BE2C (cell line): ENCODE measurements around the gene SBF1.
A peak's percentile ranks its signal among the peaks of the same experiment; 100 is the strongest.

Experiments
- DNase-seq: peaks from one replicate; pipeline ENCODE4 v3.0.0-alpha.2; 2020
- H3K27me3 ChIP-seq: fragments of 250-450 bp; sonication (Bioruptor Pico); 2 replicates; pipeline ENCODE4 v1.5.1; 2020; ENCODE audit warnings: mild to moderate bottlenecking
- H3K36me3 ChIP-seq: fragments of 250-450 bp; sonication (Bioruptor Pico); 2 replicates; pipeline ENCODE4 v1.5.1; 2020; ENCODE audit warnings: mild to moderate bottlenecking
- H3K4me1 ChIP-seq: fragments of 250-450 bp; sonication (Bioruptor Pico); 2 replicates; pipeline ENCODE4 v1.5.1; 2020
- H3K4me3 ChIP-seq: 2 replicates; pipeline ENCODE4 v1.5.1; 2011; ENCODE audit warnings: low read depth, low read length
- H3K9me3 ChIP-seq: fragments of 250-450 bp; sonication (Bioruptor Pico); 2 replicates; pipeline ENCODE4 v1.5.1; 2020
- TF ChIP-seq, protein P1 (sequence below): IDR thresholded peaks from 2 replicates; pipeline ENCODE4 v1.5.1; 2012; ENCODE audit warnings: mild to moderate bottlenecking, low read depth, low read length

SBF1 gene

DNA sequence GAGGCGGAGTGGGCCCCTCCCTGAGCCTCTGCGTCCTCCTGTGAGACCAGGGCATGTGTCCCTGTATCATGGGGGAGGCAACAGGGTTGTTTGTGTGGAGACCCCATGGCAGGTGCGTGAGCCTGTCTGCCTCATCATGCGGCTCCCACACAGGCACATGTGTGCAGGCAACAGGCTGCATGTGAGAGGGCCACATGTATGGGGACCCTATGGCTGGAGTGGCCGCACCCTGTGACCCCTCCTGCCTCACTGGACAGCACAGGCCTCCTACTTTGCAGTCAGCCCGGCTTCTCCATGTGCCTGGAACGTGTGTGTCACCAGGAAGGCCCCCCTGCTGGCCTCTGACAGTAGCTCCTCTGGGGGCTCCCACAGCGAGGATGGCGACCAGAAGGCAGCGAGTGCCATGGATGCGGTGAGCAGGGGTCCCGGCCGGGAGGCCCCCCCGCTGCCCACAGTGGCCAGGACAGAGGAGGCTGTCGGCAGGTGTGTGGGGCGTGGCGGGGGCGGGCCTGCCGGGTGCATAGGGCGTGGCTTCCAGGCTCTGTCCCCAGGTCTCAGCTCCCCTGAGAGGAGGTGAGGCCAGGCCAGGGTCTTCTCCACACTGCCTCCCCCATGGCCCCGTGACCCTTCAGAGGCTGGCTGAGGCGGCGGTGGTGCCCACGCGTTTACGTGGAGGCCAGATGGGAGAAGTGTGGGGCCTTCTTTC is 34.1 kb downstream of the SBF1 start:
- H3K27me3 ChIP-seq, result no peaks in the 10 kb centered on the region
- peak; percentile 16 for DNase-seq
- peaks cover 55% of the 10 kb centered on the region for H3K36me3 ChIP-seq
- H3K9me3 ChIP-seq, result no peaks in the 10 kb centered on the region
- TF ChIP-seq, protein P1, sequence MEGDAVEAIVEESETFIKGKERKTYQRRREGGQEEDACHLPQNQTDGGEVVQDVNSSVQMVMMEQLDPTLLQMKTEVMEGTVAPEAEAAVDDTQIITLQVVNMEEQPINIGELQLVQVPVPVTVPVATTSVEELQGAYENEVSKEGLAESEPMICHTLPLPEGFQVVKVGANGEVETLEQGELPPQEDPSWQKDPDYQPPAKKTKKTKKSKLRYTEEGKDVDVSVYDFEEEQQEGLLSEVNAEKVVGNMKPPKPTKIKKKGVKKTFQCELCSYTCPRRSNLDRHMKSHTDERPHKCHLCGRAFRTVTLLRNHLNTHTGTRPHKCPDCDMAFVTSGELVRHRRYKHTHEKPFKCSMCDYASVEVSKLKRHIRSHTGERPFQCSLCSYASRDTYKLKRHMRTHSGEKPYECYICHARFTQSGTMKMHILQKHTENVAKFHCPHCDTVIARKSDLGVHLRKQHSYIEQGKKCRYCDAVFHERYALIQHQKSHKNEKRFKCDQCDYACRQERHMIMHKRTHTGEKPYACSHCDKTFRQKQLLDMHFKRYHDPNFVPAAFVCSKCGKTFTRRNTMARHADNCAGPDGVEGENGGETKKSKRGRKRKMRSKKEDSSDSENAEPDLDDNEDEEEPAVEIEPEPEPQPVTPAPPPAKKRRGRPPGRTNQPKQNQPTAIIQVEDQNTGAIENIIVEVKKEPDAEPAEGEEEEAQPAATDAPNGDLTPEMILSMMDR, result no peak
- no peaks in the 10 kb centered on the region for H3K4me1 ChIP-seq
- no peak overlapping the region for H3K4me3 ChIP-seq

DNA sequence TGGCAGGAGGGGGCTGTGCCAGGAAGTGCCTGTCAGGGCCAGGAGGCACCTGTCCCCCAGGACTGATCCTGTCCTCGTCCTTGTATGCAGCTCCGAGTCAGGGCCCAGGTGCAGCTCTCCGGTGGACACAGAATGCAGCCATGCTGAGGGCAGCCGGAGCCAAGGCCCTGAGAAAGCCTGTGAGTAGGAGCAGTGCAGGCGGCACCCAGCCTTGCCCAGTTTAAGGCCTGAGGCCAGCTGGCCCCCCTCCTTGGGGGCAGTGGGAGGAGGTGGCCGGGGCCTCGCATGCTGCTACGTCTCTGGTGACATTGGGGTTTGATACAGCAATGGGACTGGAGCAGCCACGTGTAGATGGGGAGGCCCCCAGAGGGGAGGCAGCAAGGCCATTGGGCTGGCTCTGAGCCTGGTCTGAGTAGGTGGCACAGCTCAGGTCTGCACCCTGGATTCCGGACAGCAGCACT is 34.9 kb downstream of the SBF1 start:
- no peaks in the 10 kb centered on the region for H3K27me3 ChIP-seq
- H3K4me1 ChIP-seq, result no peaks in the 10 kb centered on the region
- H3K4me3 ChIP-seq, result no peak overlapping the region
- no peaks in the 10 kb centered on the region for H3K9me3 ChIP-seq
- H3K36me3 ChIP-seq, result peaks cover 57% of the 10 kb centered on the region
- TF ChIP-seq, protein P1, result no peak
- peak; percentile 8 for DNase-seq

DNA sequence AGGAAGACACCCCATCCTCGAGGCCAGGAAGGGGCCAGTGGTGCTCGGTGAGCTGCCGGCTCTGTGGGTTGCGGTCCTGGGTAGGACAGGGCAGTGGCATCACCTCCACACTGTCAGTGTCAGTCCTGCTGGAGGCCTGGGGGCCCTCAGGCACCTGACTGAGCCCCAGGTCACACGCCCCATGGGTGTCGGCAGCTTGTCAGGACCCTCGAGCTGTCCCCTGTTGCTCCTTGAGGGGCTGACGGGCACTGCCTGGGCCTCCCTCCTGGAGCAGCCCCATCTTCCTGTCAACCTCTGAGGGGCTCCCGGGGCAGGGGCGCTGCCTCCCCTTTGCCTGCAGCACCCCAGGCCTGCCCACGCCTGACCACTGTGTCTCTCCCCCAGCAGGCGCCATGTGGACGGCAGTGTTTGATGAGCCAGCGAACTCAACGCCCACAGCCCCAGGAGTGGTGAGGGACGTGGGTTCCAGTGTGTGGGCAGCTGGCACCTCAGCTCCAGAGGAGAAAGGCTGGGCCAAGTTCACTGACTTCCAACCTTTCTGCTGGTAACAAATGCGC is 35.4 kb downstream of the SBF1 start:
- TF ChIP-seq, protein P1, result no peak
- no peak for DNase-seq
- peaks cover 56% of the 10 kb centered on the region for H3K36me3 ChIP-seq
- H3K4me3 ChIP-seq, result no peak overlapping the region
- H3K9me3 ChIP-seq, result no peaks in the 10 kb centered on the region
- H3K4me1 ChIP-seq, result no peaks in the 10 kb centered on the region
- no peaks in the 10 kb centered on the region for H3K27me3 ChIP-seq

DNA sequence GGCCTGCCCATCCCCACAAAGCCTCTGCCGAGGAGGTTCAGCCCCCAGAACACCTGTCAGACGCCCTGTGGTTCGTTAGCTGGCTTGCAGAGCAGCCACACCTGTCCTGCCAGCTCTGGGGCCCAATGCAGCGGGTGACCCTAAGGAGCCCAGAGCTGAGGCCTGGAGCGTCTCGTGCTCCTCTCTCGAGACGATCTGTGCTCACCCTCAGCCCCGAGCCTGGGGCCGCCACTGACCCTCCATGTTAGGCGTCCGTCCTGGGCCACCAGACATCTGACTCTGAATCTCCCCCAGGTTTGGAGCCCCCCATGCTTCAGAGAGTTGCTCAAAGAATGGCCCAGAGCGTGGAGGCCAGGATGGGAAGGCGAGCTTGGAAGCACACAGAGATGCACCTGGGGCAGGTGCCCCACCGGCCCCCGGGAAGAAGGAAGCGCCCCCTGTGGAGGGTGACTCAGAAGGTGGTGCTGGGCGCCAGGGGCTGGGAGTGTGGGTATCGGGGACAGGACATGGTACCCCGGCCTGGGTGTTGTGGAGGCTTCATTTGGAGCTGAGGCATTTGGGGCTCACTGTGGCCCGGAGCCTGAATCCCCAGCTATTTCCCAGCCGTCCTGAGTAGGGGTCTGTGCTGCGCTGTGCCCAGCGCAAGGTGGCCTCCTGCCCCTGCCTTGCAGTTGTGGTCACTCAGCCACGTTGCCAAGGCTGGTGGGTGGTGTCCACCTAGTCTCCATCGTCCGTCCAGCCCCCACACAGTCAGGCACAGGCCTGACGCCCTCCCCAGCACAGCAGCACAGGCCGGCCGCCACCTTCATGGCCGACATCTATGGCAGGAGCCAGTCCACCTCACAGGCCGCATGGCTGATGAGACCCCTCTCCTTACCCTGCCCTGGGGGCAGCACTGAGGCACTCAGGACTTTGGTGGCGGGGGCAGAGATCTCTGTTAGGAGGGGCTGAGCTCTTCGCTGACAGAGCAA is 36.2 kb downstream of the SBF1 start:
- Histone ChIP-seq H3K4me1 (no peaks in the 10 kb centered on the region), H3K4me3 (no peak overlapping the region), H3K9me3 (no peaks in the 10 kb centered on the region), H3K36me3 (peaks cover 54% of the 10 kb centered on the region), H3K27me3 (no peaks in the 10 kb centered on the region)
- TF ChIP-seq, protein P1, result no peak
- DNase-seq, result peak; percentile 11

DNA sequence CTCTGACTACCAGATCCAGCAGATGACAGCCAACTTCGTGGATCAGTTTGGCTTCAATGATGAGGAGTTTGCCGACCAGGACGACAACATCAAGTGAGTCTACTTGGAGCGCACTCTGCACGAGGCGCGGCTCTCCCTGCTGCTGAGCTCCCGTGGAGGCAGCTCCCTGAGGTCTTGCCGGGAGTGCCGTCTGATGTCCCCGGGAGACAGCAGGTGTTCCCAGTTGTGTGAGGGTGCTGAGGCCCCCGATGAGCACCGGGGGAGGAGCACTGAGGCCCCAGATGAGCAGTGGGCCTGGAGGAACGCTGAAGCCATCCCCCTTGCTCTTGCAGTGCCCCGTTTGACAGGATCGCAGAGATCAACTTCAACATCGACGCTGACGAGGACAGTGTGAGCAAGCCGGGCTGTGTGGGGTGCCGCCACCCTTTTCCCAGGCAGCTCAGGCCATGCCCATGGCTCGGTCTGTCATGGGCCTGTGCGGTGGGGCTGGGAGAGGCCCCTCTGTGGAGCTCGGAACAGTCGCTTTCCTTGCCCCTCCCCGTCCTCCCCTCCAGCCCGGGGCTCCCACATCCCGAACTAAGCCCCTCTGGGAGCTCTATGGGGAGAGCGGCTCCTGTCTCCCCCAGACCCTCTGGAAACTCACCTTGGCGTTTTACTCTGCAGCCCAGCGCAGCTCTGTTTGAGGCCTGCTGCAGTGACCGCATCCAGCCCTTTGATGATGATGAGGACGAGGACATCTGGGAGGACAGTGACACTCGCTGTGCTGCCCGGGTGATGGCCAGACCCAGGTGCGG is 37.1 kb downstream of the SBF1 start:
- no peaks in the 10 kb centered on the region for H3K27me3 ChIP-seq
- H3K9me3 ChIP-seq, result no peaks in the 10 kb centered on the region
- peaks cover 54% of the 10 kb centered on the region for H3K36me3 ChIP-seq
- H3K4me1 ChIP-seq, result no peaks in the 10 kb centered on the region
- TF ChIP-seq, protein P1, result no peak
- DNase-seq, result no peak
- no peak overlapping the region for H3K4me3 ChIP-seq
